Lower leg skin (tissue), 3 donors: ENCODE results near the gene IGFL4.

Experiments
- POLR2A ChIP-seq, 2 donors: fragments of 450-650 bp; IDR thresholded peaks; one replicate each; pipeline ENCODE4 v1.6.1; 2016 to 2017; ENCODE audit warnings: antibody characterized with exemption in 2 of 2, mild to moderate bottlenecking in 1 of 2, moderate library complexity in 1 of 2
- TF ChIP-seq, protein P1 (sequence below), 3 donors: fragments of 450-650 bp; IDR thresholded peaks; one replicate each; pipeline ENCODE4 v1.5.1; 2016; ENCODE audit warnings: antibody characterized with exemption in 3 of 3, mild to moderate bottlenecking in 3 of 3, moderate library complexity in 2 of 3

DNA sequence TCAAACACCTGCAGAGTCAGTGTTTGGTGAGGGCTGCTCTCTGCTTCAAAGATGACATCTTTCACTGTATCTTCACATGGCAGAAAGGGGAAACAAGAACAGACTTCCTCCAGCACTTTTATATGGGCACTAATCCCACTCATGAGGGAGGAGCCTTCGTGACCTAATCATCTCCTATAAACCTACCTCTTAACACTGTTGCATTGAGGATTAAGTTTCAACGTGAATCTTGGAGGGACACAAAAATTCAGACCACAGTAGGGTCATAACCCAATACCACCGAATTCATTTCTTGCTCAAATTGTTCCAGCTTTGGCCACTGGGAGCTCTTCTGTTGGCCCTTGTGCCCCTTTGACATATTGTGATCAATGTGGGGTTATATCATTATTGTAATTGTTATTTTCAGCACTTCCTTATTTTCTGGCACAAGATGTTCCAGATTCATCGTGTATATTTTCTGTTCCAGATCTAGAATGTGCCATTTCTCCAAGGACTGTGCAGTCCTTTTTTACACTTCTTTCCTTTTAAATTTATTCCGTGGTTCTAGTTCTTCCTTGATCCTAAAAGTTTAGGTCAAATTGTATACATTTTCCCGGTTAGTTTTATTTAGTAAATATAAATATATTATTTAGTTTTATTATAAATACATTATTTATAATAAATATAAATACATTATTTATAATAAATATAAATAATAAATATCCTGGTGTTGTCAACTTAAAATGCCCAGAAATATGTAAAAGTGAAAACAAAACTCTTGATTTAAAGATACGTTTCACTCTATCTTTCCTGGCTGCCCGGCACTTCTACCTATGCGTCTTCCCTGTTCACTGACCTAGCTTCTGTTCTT is 35.5 kb upstream of the IGFL4 start:
- no peak for TF ChIP-seq POLR2A (IDR thresholded peaks at IDR 0.05)
- TF ChIP-seq, protein P1, sequence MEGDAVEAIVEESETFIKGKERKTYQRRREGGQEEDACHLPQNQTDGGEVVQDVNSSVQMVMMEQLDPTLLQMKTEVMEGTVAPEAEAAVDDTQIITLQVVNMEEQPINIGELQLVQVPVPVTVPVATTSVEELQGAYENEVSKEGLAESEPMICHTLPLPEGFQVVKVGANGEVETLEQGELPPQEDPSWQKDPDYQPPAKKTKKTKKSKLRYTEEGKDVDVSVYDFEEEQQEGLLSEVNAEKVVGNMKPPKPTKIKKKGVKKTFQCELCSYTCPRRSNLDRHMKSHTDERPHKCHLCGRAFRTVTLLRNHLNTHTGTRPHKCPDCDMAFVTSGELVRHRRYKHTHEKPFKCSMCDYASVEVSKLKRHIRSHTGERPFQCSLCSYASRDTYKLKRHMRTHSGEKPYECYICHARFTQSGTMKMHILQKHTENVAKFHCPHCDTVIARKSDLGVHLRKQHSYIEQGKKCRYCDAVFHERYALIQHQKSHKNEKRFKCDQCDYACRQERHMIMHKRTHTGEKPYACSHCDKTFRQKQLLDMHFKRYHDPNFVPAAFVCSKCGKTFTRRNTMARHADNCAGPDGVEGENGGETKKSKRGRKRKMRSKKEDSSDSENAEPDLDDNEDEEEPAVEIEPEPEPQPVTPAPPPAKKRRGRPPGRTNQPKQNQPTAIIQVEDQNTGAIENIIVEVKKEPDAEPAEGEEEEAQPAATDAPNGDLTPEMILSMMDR (IDR thresholded peaks at IDR 0.05), result no peak
